ENCODE measurements around the gene GAS7. TPM values are rescaled to one million over a fixed set of nuclear protein-coding genes. Genes with fewer than 3 reads are reported as not detected.

The GAS7 gene
- total RNA-seq, 1 experiment from 2014 or later: 6.0 TPM

- Mint-ChIP-seq H3K4me3 (no peak overlapping the region), H3K27me3 (ENCODE audit: low read depth) (peaks cover 11% of the 10 kb centered on the region), H3K27ac (no peak overlapping the region), H3K36me3 (ENCODE audit: insufficient read depth in 1 of 3, low read depth in 3 of 3) (no peaks in the 10 kb centered on the region), H3K4me1 (peaks cover 5 to 29% of the 10 kb centered on the region in 2 experiments; a peak in 3 of 4 replicates), H3K9me3 (no peaks in the 10 kb centered on the region)
- Histone ChIP-seq H2BK5ac (ENCODE audit: insufficient read length, low read length) (no peak overlapping the region), H3K23me2 (ENCODE audit: insufficient read length, low read depth, low read length, poor library complexity, severe bottlenecking) (no peaks in the 10 kb centered on the region), H3K23ac (ENCODE audit: insufficient read length, low read depth, low read length) (no peak overlapping the region), H2BK15ac (ENCODE audit: low read depth, low read length) (no peak overlapping the region), H3K4me2 (ENCODE audit: insufficient read depth, insufficient read length, low read length) (no peak overlapping the region), H4K8ac (replicated peaks; ENCODE audit: insufficient read length, low read depth, low read length) (no peak overlapping the region), H4K91ac (ENCODE audit: insufficient read length, low read depth, low read length) (no peak overlapping the region), H3K4me1 (ENCODE audit: insufficient read depth, low read length) (no peaks in the 10 kb centered on the region), H3K79me1 (ENCODE audit: insufficient read depth, low read depth, low read length, poor library complexity, severe bottlenecking) (no peaks in the 10 kb centered on the region), H3K27ac (ENCODE audit: insufficient read length, low read depth, low read length) (no peak overlapping the region), H2BK120ac (ENCODE audit: low read depth, low read length, poor library complexity, severe bottlenecking) (no peak overlapping the region), H3K27me3 (ENCODE audit: insufficient read depth, low read length) (no peaks in the 10 kb centered on the region; the same call in 1 of the 2 replicates), H3K56ac (ENCODE audit: insufficient read length, low read depth, low read length) (no peak overlapping the region), H3K9ac (ENCODE audit: extremely low read depth, insufficient read length, low read length) (no peak overlapping the region), H3K18ac (ENCODE audit: insufficient read length, low read depth, low read length) (no peak overlapping the region), H4K20me1 (ENCODE audit: control insufficient read depth, insufficient read depth, insufficient read length) (no peaks in the 10 kb centered on the region), H3T11ph (ENCODE audit: low read length) (no peak overlapping the region), H3K9me3 (ENCODE audit: control insufficient read depth, low read depth, low read length) (no peaks in the 10 kb centered on the region), H3K14ac (ENCODE audit: insufficient read depth, low read length) (no peak overlapping the region), H3K79me2 (ENCODE audit: insufficient read depth, low read length) (no peaks in the 10 kb centered on the region), H2AK5ac (ENCODE audit: insufficient read length, low read length) (no peak overlapping the region), H2BK20ac (ENCODE audit: low read depth, low read length, poor library complexity, severe bottlenecking) (no peak overlapping the region), H3K4ac (ENCODE audit: low read depth, low read length) (no peak overlapping the region), H2BK12ac (ENCODE audit: insufficient read length, low read depth, low read length) (no peak overlapping the region), H4K5ac (ENCODE audit: insufficient read length, low read depth, low read length) (no peak overlapping the region), H2AFZ (ENCODE audit: low read length) (no peak overlapping the region)
- no peak for DNase-seq
- TF ChIP-seq, protein P1, sequence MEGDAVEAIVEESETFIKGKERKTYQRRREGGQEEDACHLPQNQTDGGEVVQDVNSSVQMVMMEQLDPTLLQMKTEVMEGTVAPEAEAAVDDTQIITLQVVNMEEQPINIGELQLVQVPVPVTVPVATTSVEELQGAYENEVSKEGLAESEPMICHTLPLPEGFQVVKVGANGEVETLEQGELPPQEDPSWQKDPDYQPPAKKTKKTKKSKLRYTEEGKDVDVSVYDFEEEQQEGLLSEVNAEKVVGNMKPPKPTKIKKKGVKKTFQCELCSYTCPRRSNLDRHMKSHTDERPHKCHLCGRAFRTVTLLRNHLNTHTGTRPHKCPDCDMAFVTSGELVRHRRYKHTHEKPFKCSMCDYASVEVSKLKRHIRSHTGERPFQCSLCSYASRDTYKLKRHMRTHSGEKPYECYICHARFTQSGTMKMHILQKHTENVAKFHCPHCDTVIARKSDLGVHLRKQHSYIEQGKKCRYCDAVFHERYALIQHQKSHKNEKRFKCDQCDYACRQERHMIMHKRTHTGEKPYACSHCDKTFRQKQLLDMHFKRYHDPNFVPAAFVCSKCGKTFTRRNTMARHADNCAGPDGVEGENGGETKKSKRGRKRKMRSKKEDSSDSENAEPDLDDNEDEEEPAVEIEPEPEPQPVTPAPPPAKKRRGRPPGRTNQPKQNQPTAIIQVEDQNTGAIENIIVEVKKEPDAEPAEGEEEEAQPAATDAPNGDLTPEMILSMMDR (conservative IDR thresholded peaks at IDR 0.05): no peak
- WGBS (ENCODE audit: extremely low coverage, insufficient read length, low lambda C conversion rate): no CpG with 5 or more reads among the region's 13 CpGs
These were observed 300.9 kb downstream of the GAS7 start for GRCh38 chr17:9897372-9897968.
